GM12801 (cell line): ENCODE results near the gene MAP2K3.

ENCODE experiments used
- TF ChIP-seq, protein P1 (sequence below): IDR thresholded peaks from one replicate; pipeline ENCODE4 v1.5.1; 2011; ENCODE audit warnings: control low read depth; ENCODE audit not compliant: insufficient read length; ENCODE audit errors: extremely low read depth

Gene MAP2K3

DNA sequence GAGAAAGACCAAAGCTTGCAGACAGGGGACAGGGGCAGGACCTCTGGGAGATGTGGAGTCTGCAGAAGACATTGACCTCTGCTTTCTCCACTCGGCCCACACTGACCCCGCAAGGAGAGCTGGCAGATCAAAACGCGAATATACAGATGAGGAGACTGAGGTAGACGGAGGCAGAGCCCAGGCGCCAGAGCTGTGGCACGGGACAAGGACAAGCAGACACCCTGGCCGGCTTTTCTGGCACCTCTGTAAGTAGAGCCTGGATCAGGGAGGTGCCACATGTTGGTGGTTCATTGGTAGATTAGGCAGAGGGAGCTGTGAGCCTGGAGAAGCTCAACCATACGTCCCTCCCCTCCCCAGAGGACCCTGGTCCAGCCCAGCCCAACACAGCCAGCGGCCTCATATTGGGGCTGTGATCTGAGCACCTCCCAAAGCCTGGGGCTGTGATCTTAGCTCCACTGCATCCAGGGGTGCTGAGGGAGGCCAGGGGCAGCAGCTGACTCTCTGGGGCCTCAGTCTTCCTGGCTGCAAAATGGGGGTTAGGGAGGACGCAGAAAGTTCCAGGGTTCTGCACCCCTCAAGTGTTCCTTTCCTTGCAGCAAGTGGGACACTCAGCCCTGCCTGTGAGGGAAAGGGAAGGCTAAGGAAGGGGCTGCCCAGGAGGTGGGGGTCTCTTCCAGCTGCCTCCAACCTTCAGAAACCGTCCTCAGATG is 35.3 kb upstream of the MAP2K3 start:
- TF ChIP-seq, protein P1, sequence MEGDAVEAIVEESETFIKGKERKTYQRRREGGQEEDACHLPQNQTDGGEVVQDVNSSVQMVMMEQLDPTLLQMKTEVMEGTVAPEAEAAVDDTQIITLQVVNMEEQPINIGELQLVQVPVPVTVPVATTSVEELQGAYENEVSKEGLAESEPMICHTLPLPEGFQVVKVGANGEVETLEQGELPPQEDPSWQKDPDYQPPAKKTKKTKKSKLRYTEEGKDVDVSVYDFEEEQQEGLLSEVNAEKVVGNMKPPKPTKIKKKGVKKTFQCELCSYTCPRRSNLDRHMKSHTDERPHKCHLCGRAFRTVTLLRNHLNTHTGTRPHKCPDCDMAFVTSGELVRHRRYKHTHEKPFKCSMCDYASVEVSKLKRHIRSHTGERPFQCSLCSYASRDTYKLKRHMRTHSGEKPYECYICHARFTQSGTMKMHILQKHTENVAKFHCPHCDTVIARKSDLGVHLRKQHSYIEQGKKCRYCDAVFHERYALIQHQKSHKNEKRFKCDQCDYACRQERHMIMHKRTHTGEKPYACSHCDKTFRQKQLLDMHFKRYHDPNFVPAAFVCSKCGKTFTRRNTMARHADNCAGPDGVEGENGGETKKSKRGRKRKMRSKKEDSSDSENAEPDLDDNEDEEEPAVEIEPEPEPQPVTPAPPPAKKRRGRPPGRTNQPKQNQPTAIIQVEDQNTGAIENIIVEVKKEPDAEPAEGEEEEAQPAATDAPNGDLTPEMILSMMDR = no peak

DNA sequence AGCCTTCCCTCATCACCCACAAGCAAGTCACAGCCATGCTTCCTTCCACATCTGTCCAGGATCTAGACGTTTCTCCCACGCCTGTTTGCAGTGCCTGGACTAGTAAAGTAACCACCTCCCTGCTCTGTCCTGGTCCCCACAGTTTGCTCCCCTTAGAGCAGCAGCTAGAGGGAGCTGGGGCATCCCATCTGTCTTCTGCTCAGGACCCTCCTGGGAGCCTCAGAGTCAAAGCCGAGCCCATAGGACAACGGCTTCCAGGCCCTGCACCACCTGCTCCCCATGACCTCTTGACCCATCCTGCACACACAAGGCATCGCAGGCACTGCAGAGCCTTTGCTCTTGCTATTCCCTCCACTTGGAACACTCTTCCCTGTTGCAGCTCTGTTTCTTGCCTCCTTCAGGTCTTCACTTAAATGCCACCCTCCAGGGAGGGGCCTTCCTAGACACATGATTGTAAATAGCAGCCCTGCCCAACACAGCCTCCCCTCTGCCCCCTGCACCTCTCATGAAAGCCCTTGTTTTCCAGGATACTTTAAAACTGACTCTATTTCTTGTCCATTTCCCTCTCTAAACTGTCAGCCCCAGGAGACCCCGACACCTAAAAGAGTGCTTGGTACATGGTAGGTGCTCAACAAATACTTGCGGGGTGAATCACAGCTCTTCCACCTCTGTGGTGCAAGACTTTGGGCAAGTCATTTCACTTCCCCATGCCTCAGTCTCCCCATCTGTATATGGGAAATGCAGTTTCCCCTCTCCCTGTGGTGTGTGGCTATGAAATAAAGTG is 34.4 kb upstream of the MAP2K3 start:
- TF ChIP-seq, protein P1 = no peak

DNA sequence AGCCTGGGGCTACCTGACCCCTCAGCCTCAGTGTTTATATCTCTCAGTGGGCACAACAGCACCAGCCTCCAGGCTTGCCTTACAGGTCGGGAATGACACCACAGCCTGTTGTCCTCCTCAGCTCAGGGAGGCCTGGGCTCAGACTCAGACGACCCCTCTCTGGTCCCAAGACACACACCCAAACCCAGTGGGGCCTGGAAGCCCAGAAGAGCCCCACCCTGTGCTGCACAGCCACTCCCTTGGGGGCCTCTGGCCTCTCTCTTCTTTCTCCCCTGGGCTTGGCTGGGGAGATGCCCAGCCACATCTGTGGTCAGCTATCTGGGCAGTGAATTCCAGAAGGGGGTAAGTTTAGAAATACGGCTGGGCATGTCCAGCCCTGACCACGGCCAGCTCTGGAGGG is 33.7 kb upstream of the MAP2K3 start:
- TF ChIP-seq, protein P1 = no peak

DNA sequence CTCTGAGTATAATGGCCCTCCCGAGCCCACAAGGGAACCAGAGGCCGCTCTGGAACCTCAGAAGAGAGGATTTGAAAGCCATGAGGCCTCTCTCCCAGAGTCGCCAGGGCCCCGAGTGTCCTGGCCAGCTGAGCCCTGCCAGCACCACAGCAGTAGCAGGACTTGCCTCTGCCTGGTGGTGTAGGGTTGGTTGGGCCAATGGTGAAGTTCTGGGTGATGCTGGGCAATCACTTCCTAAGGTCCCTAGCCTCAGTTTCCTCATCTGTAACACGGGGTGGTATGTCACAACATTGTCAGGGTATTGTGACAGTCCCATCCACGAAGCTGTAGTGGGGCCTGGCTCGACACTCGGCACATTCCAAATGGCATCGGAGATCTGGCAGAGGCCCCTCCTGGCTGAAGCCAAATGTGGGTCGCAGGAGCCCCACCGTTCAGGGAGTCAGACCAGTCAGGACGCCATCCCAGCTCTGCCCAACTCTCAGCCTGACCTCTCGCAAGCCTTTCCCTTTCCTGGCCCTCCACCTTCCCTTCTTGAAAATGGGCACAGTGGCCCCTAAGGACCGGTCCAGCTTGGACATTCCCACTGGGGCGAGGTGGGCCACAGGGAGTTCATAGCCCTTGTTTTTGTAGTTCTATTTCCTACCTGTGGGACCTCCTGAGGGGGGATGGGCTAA is 33.0 kb upstream of the MAP2K3 start:
- TF ChIP-seq, protein P1 = no peak

DNA sequence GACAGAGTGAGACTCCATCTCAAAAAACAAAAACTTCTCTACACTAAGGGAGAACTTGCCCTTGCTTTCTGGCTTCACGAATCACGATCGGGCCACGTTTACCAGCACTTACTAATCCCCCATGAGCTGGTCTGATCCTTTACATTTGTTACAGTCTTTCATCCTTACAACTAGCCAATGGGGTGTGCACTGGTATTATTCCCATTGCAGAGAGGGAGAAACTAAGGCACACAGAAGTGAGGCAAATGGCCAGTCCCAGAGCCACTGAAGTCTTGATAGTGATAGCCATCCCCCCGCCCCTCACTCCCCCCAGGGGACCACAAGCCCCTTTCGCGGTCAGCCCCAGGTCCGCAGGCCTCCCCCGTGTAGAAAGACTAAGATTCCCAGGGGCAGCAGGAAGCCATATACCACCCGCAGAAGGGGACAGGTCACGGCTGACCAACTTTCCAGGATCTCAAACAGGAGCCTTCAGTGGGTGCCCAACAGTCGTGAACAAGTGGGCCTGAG is 32.2 kb upstream of the MAP2K3 start:
- TF ChIP-seq, protein P1 = no peak

DNA sequence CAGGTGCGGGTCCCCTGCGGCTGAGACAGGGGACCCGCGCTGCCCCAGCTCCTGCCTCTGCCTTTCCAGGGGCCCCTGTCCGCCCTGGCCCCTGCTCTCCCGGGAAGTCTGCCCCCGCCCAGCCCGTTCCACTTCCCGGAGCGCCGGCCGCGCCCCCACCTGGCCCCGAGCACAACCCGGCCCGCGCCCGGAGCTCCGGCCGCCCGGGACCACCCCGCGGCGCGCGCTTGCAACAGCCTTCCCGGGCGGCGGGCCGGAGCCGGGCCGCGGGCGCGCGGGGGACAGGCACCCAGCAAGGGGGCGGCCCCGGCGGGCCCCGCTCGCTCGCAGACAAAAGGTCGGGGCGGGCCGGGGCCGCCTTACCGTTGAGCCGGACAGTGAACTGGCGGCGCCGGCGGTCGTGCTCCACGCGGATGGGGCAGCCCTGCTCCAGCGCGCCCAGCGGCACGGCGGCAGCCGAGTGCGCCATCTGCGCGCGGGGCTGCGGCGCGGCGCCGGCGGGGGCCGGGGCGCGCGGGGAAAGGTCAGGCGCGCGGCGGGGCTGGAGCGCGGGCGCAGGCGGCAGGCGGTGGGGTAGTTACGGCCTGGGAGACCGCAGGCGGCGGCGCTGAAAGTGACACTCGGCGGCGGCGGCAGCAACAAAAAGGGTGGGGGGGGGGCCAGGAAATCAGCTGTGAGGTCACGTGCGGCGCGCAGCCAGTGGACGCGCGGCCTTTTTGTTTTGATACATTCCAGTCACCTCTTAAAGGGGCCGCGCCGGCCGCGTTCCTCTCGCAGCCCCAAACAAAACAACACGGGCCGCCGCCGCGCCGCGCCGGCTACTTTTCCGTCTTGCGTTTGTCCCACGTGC is 31.5 kb upstream of the MAP2K3 start, which contains the start of gene NATD1:
NATD1 (minus strand) TSS at position 615 of the 850 bp plus-strand sequence; CDS start at position 469, 146 bp downstream.
- TF ChIP-seq, protein P1 = no peak
